CD4-positive, alpha-beta T cell treated with Interleukin-17A for 4 hours (primary cell): ENCODE measurements around the gene ZFP62.

Experiments
- DNase-seq: peaks from one replicate; pipeline ENCODE4 v3.0.0-alpha.2; 2020; ENCODE audit warnings: mixed read lengths

The ZFP62 gene

GRCh38 chr5:180809403-180810209 is 51.5 kb downstream of the ZFP62 start:
- peak; percentile 95 for DNase-seq

- DNase-seq: peak; percentile 3
Measured at GRCh38 chr5:180808461-180809000, 52.5 kb downstream of the ZFP62 start.

GRCh38 chr5:180807654-180808414 is 53.2 kb downstream of the ZFP62 start:
- DNase-seq: no peak

- no peak for DNase-seq
Measured at GRCh38 chr5:180807046-180807445, 54.0 kb downstream of the ZFP62 start.

- no peak for DNase-seq
Measured at GRCh38 chr5:180806351-180807011, 54.6 kb downstream of the ZFP62 start.

GRCh38 chr5:180804129-180804618 is 56.9 kb downstream of the ZFP62 start:
- peak; percentile 54 for DNase-seq

- peak; percentile 92 for DNase-seq
Measured at GRCh38 chr5:180803181-180804128, 57.6 kb downstream of the ZFP62 start.

GRCh38 chr5:180802325-180803180 is 58.5 kb downstream of the ZFP62 start, which contains the start of gene MGAT1:
Gene MGAT1 (minus strand): TSS chr5:180802806. CDS start chr5:180792971, 9,835 bp downstream.
- DNase-seq: peak; percentile 88

- no peak for DNase-seq
Measured at GRCh38 chr5:180801596-180802324, 59.3 kb downstream of the ZFP62 start.

GRCh38 chr5:180799902-180800801 is 60.9 kb downstream of the ZFP62 start:
- no peak for DNase-seq

GRCh38 chr5:180799194-180799593 is 61.9 kb downstream of the ZFP62 start:
- DNase-seq: peak; percentile 48

GRCh38 chr5:180798193-180798592 is 62.9 kb downstream of the ZFP62 start:
- DNase-seq: no peak
